ENCODE data around the gene FCHSD2.

Gene FCHSD2

GRCh38 chr11:73171436-73172161 is 29.5 kb upstream of the FCHSD2 start:
- no peak for DNase-seq

- DNase-seq, result no peak
Observed at GRCh38 chr11:73170140-73170539, 28.0 kb upstream of the FCHSD2 start.

GRCh38 chr11:73168925-73169579 is 26.9 kb upstream of the FCHSD2 start:
- no peak for DNase-seq

- no peak for DNase-seq
Observed at GRCh38 chr11:73167363-73167954, 25.3 kb upstream of the FCHSD2 start.

GRCh38 chr11:73164803-73165540 is 22.9 kb upstream of the FCHSD2 start:
- no peak for DNase-seq

- no peak for DNase-seq
Observed at GRCh38 chr11:73163638-73164174, 21.6 kb upstream of the FCHSD2 start.

- DNase-seq, result no peak
Observed at GRCh38 chr11:73162196-73162740, 20.1 kb upstream of the FCHSD2 start.

- DNase-seq, result no peak
Observed at GRCh38 chr11:73160005-73160760, 18.1 kb upstream of the FCHSD2 start.

- DNase-seq, result no peak
Observed at GRCh38 chr11:73159297-73159696, 17.2 kb upstream of the FCHSD2 start.

GRCh38 chr11:73158356-73159051 is 16.4 kb upstream of the FCHSD2 start:
- DNase-seq, result no peak

GRCh38 chr11:73157101-73158010 is 15.2 kb upstream of the FCHSD2 start:
- DNase-seq, result peak; percentile 56

GRCh38 chr11:73156686-73157085 is 14.6 kb upstream of the FCHSD2 start:
- no peak for DNase-seq

- DNase-seq, result no peak
Observed at GRCh38 chr11:73156114-73156513, 14.0 kb upstream of the FCHSD2 start.

- no peak for DNase-seq
Observed at GRCh38 chr11:73155102-73155501, 13.0 kb upstream of the FCHSD2 start.

GRCh38 chr11:73154178-73154577 is 12.1 kb upstream of the FCHSD2 start:
- no peak for DNase-seq

- DNase-seq, result no peak
Observed at GRCh38 chr11:73152861-73153483, 10.9 kb upstream of the FCHSD2 start.

- no peak for DNase-seq
Observed at GRCh38 chr11:73152086-73152853, 10.2 kb upstream of the FCHSD2 start.

GRCh38 chr11:73151416-73151815 is 9.3 kb upstream of the FCHSD2 start:
- no peak for DNase-seq

- DNase-seq, result no peak
Observed at GRCh38 chr11:73149105-73149504, 7.0 kb upstream of the FCHSD2 start.

Data from right forelimb (tissue), 1 donor.